Lung (tissue), 12 donors: Measurements from ENCODE around the gene BRD3OS. TPM values are rescaled to one million over a fixed set of nuclear protein-coding genes. Genes with fewer than 3 reads are reported as not detected.

ENCODE experiments used
- ATAC-seq: fragments of 200-7000 bp; cut with Tn5 transposase; one replicate; pipeline ENCODE4 v1.9.1; 2020; ENCODE audit warnings: moderate number of reproducible peaks; ENCODE audit not compliant: insufficient read depth, low FRiP score
- DNase-seq, 3 donors: peaks; one replicate each; pipeline ENCODE4 v3.0.0-alpha.2; 2013 to 2017
- H3K27ac ChIP-seq, 2 donors: one replicate each; pipeline ENCODE4 v1.5.1; 2013; ENCODE audit warnings: mild to moderate bottlenecking in 2 of 2, moderate library complexity in 2 of 2, control low read depth in 1 of 2, inconsistent platforms in 1 of 2, low read depth in 1 of 2, low read length in 1 of 2
- H3K27me3 ChIP-seq, 3 donors: one replicate each; pipeline ENCODE4 v1.5.1; 2013; ENCODE audit warnings: low read length in 2 of 3; ENCODE audit not compliant: control insufficient read depth in 3 of 3, insufficient read depth in 3 of 3
- H3K36me3 ChIP-seq, 4 donors: one replicate each; pipeline ENCODE4 v1.5.1; 2013; ENCODE audit warnings: low read length in 4 of 4, mild to moderate bottlenecking in 1 of 4, moderate library complexity in 1 of 4; ENCODE audit not compliant: control insufficient read depth in 4 of 4, insufficient read depth in 4 of 4
- H3K4me1 ChIP-seq, 5 donors: one replicate each; pipeline ENCODE4 v1.5.1; 2013; ENCODE audit warnings: low read length in 5 of 5, mild to moderate bottlenecking in 2 of 5, moderate library complexity in 1 of 5; ENCODE audit not compliant: control insufficient read depth in 5 of 5, insufficient read depth in 5 of 5
- H3K4me3 ChIP-seq: one replicate; pipeline ENCODE4 v1.5.1; 2013; ENCODE audit warnings: mild to moderate bottlenecking, control low read depth, moderate library complexity
- H3K9ac ChIP-seq, 2 donors: one replicate each; pipeline ENCODE4 v1.5.1; 2013; ENCODE audit warnings: low read length in 2 of 2, control low read depth in 1 of 2; ENCODE audit not compliant: insufficient read depth in 1 of 2
- H3K9me3 ChIP-seq, 4 donors: one replicate each; pipeline ENCODE4 v1.5.1; 2013; ENCODE audit warnings: low read length in 3 of 4, mild to moderate bottlenecking in 1 of 4, moderate library complexity in 1 of 4; ENCODE audit not compliant: control insufficient read depth in 4 of 4, insufficient read depth in 3 of 4
- WGBS, 2 donors: extraction: QIAGEN DNeasy Blood & Tissue Kit; methylation state at CpG; one replicate each; pipeline ENCODE4 v1.1.7; 2013; 5-methylcytosine and 5-hydroxymethylcytosine counted together
- polyA plus RNA-seq, 2 donors: library from polyadenylated mRNA; stranded (reverse); fragments of 200-250 nt; gene quantifications; one replicate each; pipeline ENCODE4 v1.2.1, GENCODE V29; 2013
- total RNA-seq, 2 donors: library from RNA; depleted of rRNA in 1 of 2; stranded (reverse); fragments of >200 nt in 1 of 2; gene quantifications; one replicate each; pipeline ENCODE4 v1.2.1, GENCODE V29; 2014 to 2021
- TF ChIP-seq, protein P1 (sequence below): IDR thresholded peaks from 2 replicates; pipeline ENCODE4 v1.5.1; 2012; ENCODE audit warnings: mild to moderate bottlenecking; ENCODE audit errors: control extremely low read depth, extremely low read depth
- donor health status: control.
- donor health status: control.
- donor health status: Bipolar disorder and iron deficiency.
- donor health status: healthy.
- donor health status: DM: yes; HTN: yes; CAD: no.

Gene BRD3OS
- total and polyA plus RNA-seq, 4 donors = 7.1 to 20.7 (median 14.9) TPM

DNA sequence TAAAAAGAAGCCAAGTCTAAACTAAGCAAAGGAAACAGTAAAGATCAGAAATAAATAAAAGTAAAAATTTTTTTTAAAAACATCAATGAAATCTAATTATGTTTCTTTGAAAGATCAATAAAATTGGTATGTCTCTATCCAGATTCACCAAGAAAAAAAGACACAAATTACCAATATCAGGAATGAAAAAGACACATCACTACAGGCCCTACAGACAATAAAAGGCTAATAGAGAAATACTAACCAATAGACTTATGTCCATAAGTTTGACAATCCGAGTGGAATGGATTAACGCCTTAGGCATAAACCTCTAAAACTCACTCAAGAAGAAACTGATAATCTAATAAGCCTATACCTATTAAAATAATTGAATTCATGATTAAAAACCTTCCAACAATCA is 12.4 kb downstream of the BRD3OS start:
- peaks cover 0 to 4% (median under 1%) of the 10 kb centered on the region in 4 donors for H3K9me3 ChIP-seq
- TF ChIP-seq, protein P1, sequence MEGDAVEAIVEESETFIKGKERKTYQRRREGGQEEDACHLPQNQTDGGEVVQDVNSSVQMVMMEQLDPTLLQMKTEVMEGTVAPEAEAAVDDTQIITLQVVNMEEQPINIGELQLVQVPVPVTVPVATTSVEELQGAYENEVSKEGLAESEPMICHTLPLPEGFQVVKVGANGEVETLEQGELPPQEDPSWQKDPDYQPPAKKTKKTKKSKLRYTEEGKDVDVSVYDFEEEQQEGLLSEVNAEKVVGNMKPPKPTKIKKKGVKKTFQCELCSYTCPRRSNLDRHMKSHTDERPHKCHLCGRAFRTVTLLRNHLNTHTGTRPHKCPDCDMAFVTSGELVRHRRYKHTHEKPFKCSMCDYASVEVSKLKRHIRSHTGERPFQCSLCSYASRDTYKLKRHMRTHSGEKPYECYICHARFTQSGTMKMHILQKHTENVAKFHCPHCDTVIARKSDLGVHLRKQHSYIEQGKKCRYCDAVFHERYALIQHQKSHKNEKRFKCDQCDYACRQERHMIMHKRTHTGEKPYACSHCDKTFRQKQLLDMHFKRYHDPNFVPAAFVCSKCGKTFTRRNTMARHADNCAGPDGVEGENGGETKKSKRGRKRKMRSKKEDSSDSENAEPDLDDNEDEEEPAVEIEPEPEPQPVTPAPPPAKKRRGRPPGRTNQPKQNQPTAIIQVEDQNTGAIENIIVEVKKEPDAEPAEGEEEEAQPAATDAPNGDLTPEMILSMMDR = no peak
- no peak for ATAC-seq
- DNase-seq = no peak
- peaks cover 26 to 62% (median 51%) of the 10 kb centered on the region in 4 donors for H3K36me3 ChIP-seq
- H3K27me3 ChIP-seq = no peaks in the 10 kb centered on the region
- H3K9ac ChIP-seq = no peak overlapping the region
- WGBS, 2 donors = 97 to 98% methylated on average over 2 of the region's 2 CpGs
- H3K4me3 ChIP-seq = no peak overlapping the region
- no peak overlapping the region for H3K27ac ChIP-seq
- no peaks in the 10 kb centered on the region for H3K4me1 ChIP-seq

DNA sequence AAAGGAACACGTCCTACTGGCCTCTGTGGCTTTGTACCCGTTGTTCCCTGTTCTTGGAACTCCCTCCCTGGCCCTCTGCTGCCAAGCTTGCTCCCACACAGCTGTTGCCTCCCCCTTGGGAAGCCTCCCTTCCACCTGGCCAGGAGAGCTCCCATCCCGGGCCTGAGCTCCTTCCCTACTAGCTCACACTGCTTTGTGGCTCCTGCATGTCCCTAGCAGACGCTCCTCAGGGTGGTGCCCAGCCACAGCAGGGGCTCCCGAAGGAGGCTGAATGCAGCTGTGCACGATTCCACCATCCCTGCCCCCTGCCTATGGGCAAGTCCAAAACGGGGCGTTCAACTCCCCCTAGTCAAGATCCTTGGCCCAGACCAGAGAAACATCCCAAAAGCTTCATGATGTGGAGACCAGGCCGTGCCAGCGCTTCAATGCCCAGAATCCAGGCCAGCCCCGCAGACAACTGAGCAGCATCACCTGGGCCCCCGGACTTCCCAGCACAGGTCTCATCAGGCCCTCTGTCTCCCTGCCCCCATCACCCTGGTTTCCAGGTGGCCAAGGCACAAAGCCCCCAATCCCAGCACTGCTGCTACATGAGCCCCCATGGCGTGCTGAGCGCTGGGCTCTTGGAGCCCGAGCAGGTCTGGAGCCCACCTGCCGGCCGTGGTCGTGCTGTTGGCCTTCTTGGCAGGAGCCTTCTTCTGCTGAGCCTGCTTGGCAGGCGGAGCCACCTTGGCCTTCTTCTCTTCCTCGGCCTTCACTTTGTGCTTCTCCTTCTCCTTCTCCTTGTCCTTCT is 14.3 kb downstream of the BRD3OS start:
- DNase-seq (no peak), ATAC-seq (no peak)
- WGBS, 2 donors = 94 to 97% methylated on average over 19 to 20 of the region's 20 CpGs
- Histone ChIP-seq H3K9me3 (peaks cover 0 to 4% (median under 1%) of the 10 kb centered on the region in 4 donors), H3K4me1 (no peaks in the 10 kb centered on the region), H3K9ac (no peak overlapping the region), H3K36me3 (peaks cover 15 to 55% (median 46%) of the 10 kb centered on the region in 4 donors), H3K27me3 (no peaks in the 10 kb centered on the region), H3K4me3 (no peak overlapping the region), H3K27ac (no peak overlapping the region)
- TF ChIP-seq, protein P1 = no peak

DNA sequence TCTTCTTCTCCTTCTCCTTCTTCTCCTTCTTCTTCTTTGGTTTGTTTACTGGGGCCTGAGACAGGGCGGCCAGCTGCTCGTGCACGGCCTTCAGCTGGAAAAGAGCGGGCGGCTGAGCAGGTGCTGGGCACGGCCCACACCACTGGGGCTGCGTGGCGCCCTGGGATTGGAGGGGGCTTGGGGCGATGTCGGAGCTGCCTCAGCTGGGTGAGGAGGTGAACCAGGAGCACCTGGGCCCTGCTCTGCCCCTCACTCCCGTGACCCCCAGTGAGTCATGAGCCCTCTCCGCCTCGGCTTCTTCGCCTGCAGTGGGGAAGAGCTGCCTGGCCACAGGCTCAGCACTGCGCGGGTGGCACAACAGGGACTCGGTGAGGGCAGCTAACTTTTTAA is 14.9 kb downstream of the BRD3OS start:
- no peak overlapping the region for H3K27ac ChIP-seq
- no peak for DNase-seq
- no peaks in the 10 kb centered on the region for H3K4me1 ChIP-seq
- no peaks in the 10 kb centered on the region for H3K27me3 ChIP-seq
- TF ChIP-seq, protein P1 = no peak
- no peak for ATAC-seq
- H3K4me3 ChIP-seq = no peak overlapping the region
- H3K9ac ChIP-seq = no peak overlapping the region
- H3K36me3 ChIP-seq = peaks cover 15 to 54% (median 44%) of the 10 kb centered on the region in 4 donors
- H3K9me3 ChIP-seq = peaks cover 0 to 4% (median under 1%) of the 10 kb centered on the region in 4 donors
- WGBS, 2 donors = 96 to 98% methylated on average over 17 of the region's 17 CpGs
